ENCODE results near the gene GAS2L1.

DNA sequence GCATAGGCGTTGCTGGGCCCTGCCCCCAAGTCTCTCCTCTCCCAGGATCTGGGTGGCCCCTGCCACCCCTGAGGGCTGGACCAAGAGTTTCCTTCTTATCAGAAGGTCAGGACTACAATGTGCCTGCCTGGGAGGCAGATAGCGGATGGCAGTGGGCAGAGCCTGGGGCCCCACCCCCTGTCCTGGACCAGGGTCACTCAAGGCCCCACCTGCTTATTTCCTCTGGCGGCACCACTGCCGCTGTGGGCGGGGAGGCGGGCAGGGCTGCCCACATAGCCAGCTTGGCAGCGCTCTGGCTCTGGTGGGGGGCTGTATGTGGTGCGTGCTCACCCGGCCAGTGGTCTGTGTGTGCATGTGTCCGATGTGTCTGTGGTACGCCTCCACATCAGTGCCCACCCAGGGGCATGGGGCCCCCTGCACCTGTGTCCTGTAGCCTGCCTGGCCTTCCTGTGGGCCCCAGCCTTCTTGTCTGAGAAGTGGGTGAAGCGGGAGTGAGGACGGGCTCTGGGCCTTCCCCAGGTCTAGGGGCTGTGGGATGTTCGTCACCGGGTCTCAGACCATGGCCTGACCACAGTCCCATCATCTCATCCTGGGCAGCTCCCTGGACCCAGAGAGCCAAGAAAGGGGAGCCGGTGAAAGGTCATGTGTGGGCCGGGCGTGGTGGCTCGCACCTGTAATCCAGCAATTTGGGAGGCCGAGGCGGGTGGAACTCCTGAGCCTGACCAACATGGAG, 3.0 kb downstream of the GAS2L1 start:
- no peak for TF ChIP-seq POLR2A (IDR thresholded peaks at IDR 0.05)
- TF ChIP-seq, protein P1, sequence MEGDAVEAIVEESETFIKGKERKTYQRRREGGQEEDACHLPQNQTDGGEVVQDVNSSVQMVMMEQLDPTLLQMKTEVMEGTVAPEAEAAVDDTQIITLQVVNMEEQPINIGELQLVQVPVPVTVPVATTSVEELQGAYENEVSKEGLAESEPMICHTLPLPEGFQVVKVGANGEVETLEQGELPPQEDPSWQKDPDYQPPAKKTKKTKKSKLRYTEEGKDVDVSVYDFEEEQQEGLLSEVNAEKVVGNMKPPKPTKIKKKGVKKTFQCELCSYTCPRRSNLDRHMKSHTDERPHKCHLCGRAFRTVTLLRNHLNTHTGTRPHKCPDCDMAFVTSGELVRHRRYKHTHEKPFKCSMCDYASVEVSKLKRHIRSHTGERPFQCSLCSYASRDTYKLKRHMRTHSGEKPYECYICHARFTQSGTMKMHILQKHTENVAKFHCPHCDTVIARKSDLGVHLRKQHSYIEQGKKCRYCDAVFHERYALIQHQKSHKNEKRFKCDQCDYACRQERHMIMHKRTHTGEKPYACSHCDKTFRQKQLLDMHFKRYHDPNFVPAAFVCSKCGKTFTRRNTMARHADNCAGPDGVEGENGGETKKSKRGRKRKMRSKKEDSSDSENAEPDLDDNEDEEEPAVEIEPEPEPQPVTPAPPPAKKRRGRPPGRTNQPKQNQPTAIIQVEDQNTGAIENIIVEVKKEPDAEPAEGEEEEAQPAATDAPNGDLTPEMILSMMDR (IDR thresholded peaks at IDR 0.05), result no peak
